HCT116 (cell line): ENCODE data around the gene STIM2.

ENCODE experiments used
- CTCF ChIP-seq, 3 experiments: fragments of 200-600 bp in 1 of 3; sonication (generic) in 1 of 3; IDR thresholded peaks in 2 of 3; conservative IDR thresholded peaks in 1 of 3; 2 replicates each; pipeline ENCODE4 v1.5.1; 2012 to 2017; ENCODE audit warnings: low read depth in 2 of 3, low read length in 2 of 3, antibody characterized with exemption in 1 of 3, borderline replicate concordance in 1 of 3, control low read depth in 1 of 3, mild to moderate bottlenecking in 1 of 3, mixed read lengths in 1 of 3, mixed run types in 1 of 3, moderate library complexity in 1 of 3; ENCODE audit not compliant: insufficient read depth in 1 of 3
- EZH2 ChIP-seq: fragments of 200-600 bp; sonication (generic); IDR thresholded peaks from 2 replicates; pipeline ENCODE4 v1.6.1; 2017; ENCODE audit warnings: antibody characterized with exemption, mixed run types
- MAX ChIP-seq: IDR thresholded peaks from 2 replicates; pipeline ENCODE4 v1.6.1; 2012
- POLR2A ChIP-seq: IDR thresholded peaks from 2 replicates; pipeline ENCODE4 v1.7.0; 2011; ENCODE audit warnings: borderline replicate concordance; ENCODE audit not compliant: insufficient read depth, insufficient read length; ENCODE audit errors: extremely low read depth
- SRF ChIP-seq: IDR thresholded peaks from 2 replicates; pipeline ENCODE4 v1.6.1; 2012; ENCODE audit warnings: low read depth
- YY1 ChIP-seq: IDR thresholded peaks from 2 replicates; pipeline ENCODE4 v1.6.1; 2011; ENCODE audit warnings: low read length, low read depth, moderate library complexity, mild to moderate bottlenecking; ENCODE audit not compliant: insufficient replicate concordance; ENCODE audit errors: extremely low read depth
- ZFX ChIP-seq: fragments of 450-650 bp; IDR thresholded peaks from 2 replicates; pipeline ENCODE4 v1.6.1; 2017

DNA sequence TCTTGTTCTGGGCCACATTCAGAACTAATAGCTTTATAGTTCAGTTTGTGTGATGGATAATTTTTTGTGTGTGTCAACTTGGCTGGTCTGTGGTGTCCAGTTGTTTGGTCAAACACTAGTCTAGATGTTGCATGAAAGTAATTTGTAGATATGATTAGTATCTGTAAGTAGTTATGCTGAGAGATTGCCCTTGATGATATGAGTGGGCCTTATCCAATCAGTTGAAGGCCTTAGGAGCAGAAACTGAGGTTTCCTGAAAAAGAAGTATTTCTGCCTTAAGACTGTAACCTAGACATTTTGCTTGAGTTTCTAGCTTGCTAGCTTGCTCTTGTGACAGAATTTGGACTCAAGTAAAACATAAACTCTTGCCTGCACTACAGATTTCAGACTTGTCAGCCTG lies 30.4 kb downstream of the STIM2 start:
- no peak for TF ChIP-seq POLR2A
- no peak for TF ChIP-seq EZH2
- no peak for TF ChIP-seq CTCF (IDR thresholded peaks at IDR 0.05 in 2 of 3, conservative IDR thresholded peaks at IDR 0.05 in 1 of 3; ENCODE audit: borderline replicate concordance in 1 of 3, insufficient read depth in 1 of 3, low read depth in 2 of 3, low read length in 2 of 3)
- no peak for TF ChIP-seq ZFX
- TF ChIP-seq YY1: no peak
- no peak for TF ChIP-seq MAX
- no peak for TF ChIP-seq SRF
